Loucy (cell line): ENCODE measurements around the gene C12orf75.

Source experiments
- H2AFZ ChIP-seq: fragments of 200-600 bp; sonication (generic); 2 replicates; pipeline ENCODE4 v1.6.0; 2016; ENCODE audit warnings: antibody characterized with exemption, mild to moderate bottlenecking, low read length, moderate library complexity
- H3F3A ChIP-seq: fragments of 200-600 bp; 2 replicates; pipeline ENCODE4 v1.6.0; 2016; ENCODE audit warnings: antibody characterized with exemption, low read depth, mild to moderate bottlenecking
- H3K27me3 ChIP-seq: fragments of 200-600 bp; sonication (generic); 2 replicates; pipeline ENCODE4 v1.6.1; 2014; ENCODE audit warnings: low read length, mild to moderate bottlenecking; ENCODE audit not compliant: insufficient read depth, poor library complexity, severe bottlenecking
- H3K36me3 ChIP-seq: fragments of 200-600 bp; sonication (generic); 2 replicates; pipeline ENCODE4 v1.6.1; 2016; ENCODE audit warnings: low read length; ENCODE audit not compliant: insufficient read depth
- H3K4me1 ChIP-seq: fragments of 200-600 bp; sonication (generic); 2 replicates; pipeline ENCODE4 v1.5.1; 2014; ENCODE audit warnings: low read length, mild to moderate bottlenecking; ENCODE audit not compliant: insufficient read depth, poor library complexity, severe bottlenecking
- H3K4me2 ChIP-seq: fragments of 200-600 bp; sonication (generic); 2 replicates; pipeline ENCODE4 v1.6.0; 2014; ENCODE audit warnings: antibody characterized with exemption, low read length, low read depth, mild to moderate bottlenecking; ENCODE audit not compliant: poor library complexity, severe bottlenecking
- H3K4me3 ChIP-seq: fragments of 200-600 bp; sonication (generic); 2 replicates; pipeline ENCODE4 v1.5.1; 2014; ENCODE audit warnings: low read length, mild to moderate bottlenecking, mixed read lengths; ENCODE audit not compliant: poor library complexity, severe bottlenecking
- H3K79me2 ChIP-seq: fragments of 200-600 bp; sonication (generic); 2 replicates; pipeline ENCODE4 v1.6.1; 2014; ENCODE audit warnings: low read length; ENCODE audit not compliant: insufficient read depth
- H3K9ac ChIP-seq: fragments of 200-600 bp; sonication (generic); 2 replicates; pipeline ENCODE4 v1.6.0; 2014; ENCODE audit warnings: mild to moderate bottlenecking, low read depth, low read length, moderate library complexity; ENCODE audit not compliant: poor library complexity, severe bottlenecking
- H3K9me2 ChIP-seq: fragments of 200-600 bp; sonication (generic); replicated peaks from 2 replicates; pipeline ENCODE4 v1.6.1; 2016; ENCODE audit warnings: low read depth, low read length, mixed read lengths
- H3K9me3 ChIP-seq: fragments of 200-600 bp; sonication (generic); 2 replicates; pipeline ENCODE4 v1.6.1; 2014; ENCODE audit warnings: mild to moderate bottlenecking, antibody characterized with exemption, low read length, low read depth; ENCODE audit not compliant: insufficient read depth
- H4K20me1 ChIP-seq: fragments of 200-600 bp; sonication (generic); 2 replicates; pipeline ENCODE4 v1.6.0; 2014; ENCODE audit warnings: antibody characterized with exemption, low read length, mild to moderate bottlenecking; ENCODE audit not compliant: insufficient read depth, poor library complexity, severe bottlenecking
- EZH2phosphoT487 ChIP-seq: fragments of 200-600 bp; IDR thresholded peaks from 2 replicates; pipeline ENCODE4 v1.6.1; 2018; ENCODE audit warnings: antibody characterized with exemption, mild to moderate bottlenecking, moderate library complexity, borderline replicate concordance
- TF ChIP-seq, protein P1 (sequence below): fragments of 200-600 bp; sonication (generic); conservative IDR thresholded peaks from 2 replicates; pipeline ENCODE4 v1.5.1; 2014; ENCODE audit warnings: mild to moderate bottlenecking, antibody characterized with exemption, low read length

Gene C12orf75

DNA sequence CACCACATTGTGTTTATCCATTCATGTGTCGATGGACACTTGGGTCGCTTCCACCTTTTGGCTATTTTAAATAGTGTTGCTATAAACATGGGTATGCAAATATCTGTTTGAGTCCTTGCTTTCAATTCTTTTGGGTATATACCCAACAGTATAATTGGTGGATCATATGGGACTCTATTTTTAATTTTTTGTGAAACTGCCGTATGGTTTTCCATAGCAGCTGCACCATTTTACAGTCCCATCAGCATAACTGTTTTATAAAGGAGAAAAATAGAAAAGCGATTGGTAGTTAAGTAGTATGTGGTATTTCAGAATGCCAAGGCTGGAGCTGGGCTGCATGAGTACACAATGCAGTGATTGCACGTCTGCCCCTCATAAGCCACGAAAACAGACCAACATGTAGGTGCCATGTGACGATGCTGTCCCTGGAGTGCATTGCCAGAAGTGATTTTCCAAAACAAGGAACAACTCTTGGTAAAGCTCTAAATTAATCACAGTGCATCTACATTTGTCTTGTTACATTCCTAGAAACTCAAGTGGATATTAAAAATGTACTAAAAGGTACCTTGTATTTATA, 83.5 kb downstream of the C12orf75 start:
- H3K79me2 ChIP-seq = no peaks in the 10 kb centered on the region
- no peaks in the 10 kb centered on the region for H3K9me2 ChIP-seq
- no peak overlapping the region for H2AFZ ChIP-seq
- TF ChIP-seq, protein P1, sequence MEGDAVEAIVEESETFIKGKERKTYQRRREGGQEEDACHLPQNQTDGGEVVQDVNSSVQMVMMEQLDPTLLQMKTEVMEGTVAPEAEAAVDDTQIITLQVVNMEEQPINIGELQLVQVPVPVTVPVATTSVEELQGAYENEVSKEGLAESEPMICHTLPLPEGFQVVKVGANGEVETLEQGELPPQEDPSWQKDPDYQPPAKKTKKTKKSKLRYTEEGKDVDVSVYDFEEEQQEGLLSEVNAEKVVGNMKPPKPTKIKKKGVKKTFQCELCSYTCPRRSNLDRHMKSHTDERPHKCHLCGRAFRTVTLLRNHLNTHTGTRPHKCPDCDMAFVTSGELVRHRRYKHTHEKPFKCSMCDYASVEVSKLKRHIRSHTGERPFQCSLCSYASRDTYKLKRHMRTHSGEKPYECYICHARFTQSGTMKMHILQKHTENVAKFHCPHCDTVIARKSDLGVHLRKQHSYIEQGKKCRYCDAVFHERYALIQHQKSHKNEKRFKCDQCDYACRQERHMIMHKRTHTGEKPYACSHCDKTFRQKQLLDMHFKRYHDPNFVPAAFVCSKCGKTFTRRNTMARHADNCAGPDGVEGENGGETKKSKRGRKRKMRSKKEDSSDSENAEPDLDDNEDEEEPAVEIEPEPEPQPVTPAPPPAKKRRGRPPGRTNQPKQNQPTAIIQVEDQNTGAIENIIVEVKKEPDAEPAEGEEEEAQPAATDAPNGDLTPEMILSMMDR = no peak
- no peak for TF ChIP-seq EZH2phosphoT487
- H3K4me2 ChIP-seq = no peak overlapping the region
- peaks cover 18% of the 10 kb centered on the region for H3K4me1 ChIP-seq
- no peaks in the 10 kb centered on the region for H4K20me1 ChIP-seq
- no peaks in the 10 kb centered on the region for H3K27me3 ChIP-seq
- H3K9ac ChIP-seq = no peak overlapping the region
- H3K9me3 ChIP-seq = no peaks in the 10 kb centered on the region
- H3K4me3 ChIP-seq = no peak overlapping the region
- H3F3A ChIP-seq = no peaks in the 10 kb centered on the region
- H3K36me3 ChIP-seq = no peaks in the 10 kb centered on the region

DNA sequence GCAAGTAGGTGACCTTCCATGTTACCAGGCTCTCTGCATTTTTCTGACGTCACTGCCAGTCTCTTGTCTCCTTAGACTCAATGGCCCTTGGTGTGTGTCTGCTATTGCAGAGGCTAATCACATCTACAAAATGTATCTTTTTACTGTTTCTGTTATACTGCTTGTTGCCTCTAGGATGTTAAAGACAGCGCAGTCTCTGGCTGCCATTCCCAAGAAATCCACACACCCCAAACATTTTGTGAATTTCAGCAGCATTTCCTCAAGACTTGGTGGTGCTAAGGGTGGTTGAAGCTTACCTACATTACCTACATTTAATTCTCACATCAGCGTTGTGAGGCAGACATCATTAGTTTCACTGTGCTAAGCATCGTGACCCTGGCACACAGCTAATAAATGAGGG, 87.2 kb downstream of the C12orf75 start:
- H3K4me3 ChIP-seq = no peak overlapping the region
- no peak overlapping the region for H2AFZ ChIP-seq
- no peaks in the 10 kb centered on the region for H3K79me2 ChIP-seq
- H3K9ac ChIP-seq = no peak overlapping the region
- TF ChIP-seq, protein P1 = no peak
- no peak for TF ChIP-seq EZH2phosphoT487
- H3K9me2 ChIP-seq = no peaks in the 10 kb centered on the region
- H3K27me3 ChIP-seq = no peaks in the 10 kb centered on the region
- H3K4me2 ChIP-seq = no peak overlapping the region
- H3K36me3 ChIP-seq = no peaks in the 10 kb centered on the region
- no peaks in the 10 kb centered on the region for H4K20me1 ChIP-seq
- no peaks in the 10 kb centered on the region for H3K4me1 ChIP-seq
- H3K9me3 ChIP-seq = no peaks in the 10 kb centered on the region
- H3F3A ChIP-seq = no peaks in the 10 kb centered on the region

DNA sequence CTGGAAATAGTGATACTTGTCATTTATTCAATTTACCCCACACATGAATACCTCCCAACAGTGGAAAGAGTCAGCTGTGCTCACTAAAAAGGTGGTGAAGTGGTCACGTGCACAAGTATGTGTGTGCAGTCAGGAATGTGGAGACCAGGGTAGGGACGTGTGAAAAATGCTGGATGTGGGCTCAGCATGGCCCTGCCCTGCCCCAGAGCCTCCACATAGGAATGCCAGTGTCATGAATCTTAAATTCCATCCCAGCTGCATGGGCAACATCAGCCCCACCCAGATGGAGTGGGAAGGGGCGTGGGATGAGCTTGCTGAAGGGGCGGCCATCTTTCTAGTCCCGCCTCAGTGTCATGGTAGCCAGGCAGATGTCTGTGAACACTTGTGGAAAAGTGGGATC, 87.7 kb downstream of the C12orf75 start:
- H3K9ac ChIP-seq = no peak overlapping the region
- H3K4me2 ChIP-seq = no peak overlapping the region
- TF ChIP-seq, protein P1 = no peak
- no peak for TF ChIP-seq EZH2phosphoT487

More for the DNA sequence above, 87.7 kb downstream of the C12orf75 start:
- no peak overlapping the region for H2AFZ ChIP-seq
- no peaks in the 10 kb centered on the region for H3K79me2 ChIP-seq
- no peaks in the 10 kb centered on the region for H3K9me3 ChIP-seq
- H3K4me3 ChIP-seq = no peak overlapping the region
- no peaks in the 10 kb centered on the region for H3K27me3 ChIP-seq
- H4K20me1 ChIP-seq = no peaks in the 10 kb centered on the region
- no peaks in the 10 kb centered on the region for H3F3A ChIP-seq
- no peaks in the 10 kb centered on the region for H3K36me3 ChIP-seq
- H3K9me2 ChIP-seq = no peaks in the 10 kb centered on the region
- H3K4me1 ChIP-seq = no peaks in the 10 kb centered on the region
